Testis (tissue), 3 donors: ENCODE results near the gene CNGA3. TPM values are rescaled to one million over a fixed set of nuclear protein-coding genes. Genes with fewer than 3 reads are reported as not detected.
"Not testable (repeated sequence)": the region's sequence is repeated elsewhere in the genome, so short reads cannot be mapped to it uniquely, and the experiment has no call there.

Experiments
- DNase-seq: peaks from one replicate; pipeline ENCODE4 v3.0.0-alpha.2; 2019
- H3K27ac ChIP-seq, 2 donors: fragments of 200-600 bp; sonication (generic); one replicate each; pipeline ENCODE4 v1.5.1; 2019
- H3K27me3 ChIP-seq: fragments of 200-600 bp; sonication (generic); one replicate; pipeline ENCODE4 v1.5.1; 2019
- H3K36me3 ChIP-seq: fragments of 200-600 bp; sonication (generic); one replicate; pipeline ENCODE4 v1.5.1; 2017; ENCODE audit warnings: low read depth; ENCODE audit errors: missing control alignments
- H3K4me1 ChIP-seq: fragments of 200-600 bp; sonication (generic); one replicate; pipeline ENCODE4 v1.5.1; 2019
- H3K4me3 ChIP-seq, 2 donors: fragments of 200-600 bp; sonication (generic); one replicate each; pipeline ENCODE4 v1.5.1; 2017 to 2019
- H3K9me3 ChIP-seq: fragments of 200-600 bp; sonication (generic); one replicate; pipeline ENCODE4 v1.5.1; 2017
- CTCF ChIP-seq, 3 experiments: fragments of 450-650 bp in 2 of 3; fragments of 200-600 bp in 1 of 3; sonication (generic) in 1 of 3; IDR thresholded peaks; one replicate each; pipeline ENCODE4 v1.5.1; 2016 to 2019; ENCODE audit warnings: antibody characterized with exemption in 3 of 3, mild to moderate bottlenecking in 2 of 3, moderate library complexity in 1 of 3
- POLR2A ChIP-seq: fragments of 450-650 bp; IDR thresholded peaks from one replicate; pipeline ENCODE4 v1.6.1; 2017; ENCODE audit warnings: antibody characterized with exemption, mild to moderate bottlenecking, moderate library complexity
- WGBS, 2 donors: methylation state at CpG; one replicate each; pipeline ENCODE4 v1.1.5; 2018; 5-methylcytosine and 5-hydroxymethylcytosine counted together
- intact Hi-C: fragments of 100-400 bp; cut with DNase I; formaldehyde crosslinking; loops from one replicate; pipeline ENCODE4 v1.15.1; 2023; ENCODE audit warnings: low total_unique reads
- polyA plus RNA-seq: library from polyadenylated mRNA; stranded (reverse); fragments of 350-450 nt; fragmentation: Illumina TruSeq; extraction: RNeasy Lipid Tissue Mini Kit (QIAGEN cat#74804); gene quantifications from one replicate; pipeline ENCODE4 v1.2.3, GENCODE V29; 2014; ENCODE audit warnings: low read depth, low replicate concordance; ENCODE audit not compliant: insufficient read depth
- total RNA-seq, 2 donors: library from RNA; depleted of rRNA; stranded (reverse); fragments of >200 nt; gene quantifications; one replicate each; pipeline ENCODE4 v1.2.3, GENCODE V29; 2016

CNGA3 gene
- total and polyA plus RNA-seq, 3 donors from 2014 or later: 0.63 to 1.5 (median 1.1) TPM

- no peak for TF ChIP-seq POLR2A
- no peak for TF ChIP-seq CTCF (IDR thresholded peaks at IDR 0.05)
- Histone ChIP-seq H3K4me3 (no peak overlapping the region), H3K36me3 (no peaks in the 10 kb centered on the region), H3K4me1 (no peaks in the 10 kb centered on the region), H3K9me3 (no peaks in the 10 kb centered on the region), H3K27ac (no peak overlapping the region), H3K27me3 (no peaks in the 10 kb centered on the region)
- DNase-seq: no peak
- 91 to 92% methylated on average over 12 of the region's 12 CpGs for WGBS, 2 donors
- intact Hi-C loops: no loop called here
These were observed 45.9 kb upstream of the CNGA3 start for GRCh38 chr2:98300141-98300874.

GRCh38 chr2:98301469-98301868 is 44.8 kb upstream of the CNGA3 start:
- H3K36me3 ChIP-seq: no peaks in the 10 kb centered on the region
- no peak overlapping the region for H3K4me3 ChIP-seq
- TF ChIP-seq CTCF (IDR thresholded peaks at IDR 0.05) (no peak), POLR2A (no peak)
- H3K9me3 ChIP-seq: no peaks in the 10 kb centered on the region
- DNase-seq: no peak
- no peaks in the 10 kb centered on the region for H3K27me3 ChIP-seq
- H3K27ac ChIP-seq: no peak overlapping the region
- intact Hi-C loops: no loop called here
- H3K4me1 ChIP-seq: no peaks in the 10 kb centered on the region
- 30 to 45% methylated on average over 5 of the region's 5 CpGs for WGBS, 2 donors

- DNase-seq, H3K4me3 ChIP-seq, H3K27me3 ChIP-seq, H3K27ac ChIP-seq, intact Hi-C loops, H3K36me3 ChIP-seq, H3K9me3 ChIP-seq, H3K4me1 ChIP-seq: not testable (repeated sequence)
- 71 to 78% methylated on average over 9 of the region's 9 CpGs for WGBS, 2 donors
These were observed 39.0 kb upstream of the CNGA3 start for GRCh38 chr2:98307131-98307696.

- Histone ChIP-seq H3K9me3 (no peaks in the 10 kb centered on the region), H3K36me3 (no peaks in the 10 kb centered on the region), H3K27me3 (no peaks in the 10 kb centered on the region), H3K4me1 (no peaks in the 10 kb centered on the region), H3K27ac (no peak overlapping the region), H3K4me3 (no peak overlapping the region)
- intact Hi-C loops: no loop called here
- 62 to 63% methylated on average over 8 of the region's 8 CpGs for WGBS, 2 donors
- TF ChIP-seq POLR2A (no peak), CTCF (IDR thresholded peaks at IDR 0.05) (no peak)
- DNase-seq: no peak
These were observed 38.2 kb upstream of the CNGA3 start for GRCh38 chr2:98308068-98308467.

GRCh38 chr2:98308532-98308931 is 37.7 kb upstream of the CNGA3 start:
- H3K27ac ChIP-seq: no peak overlapping the region
- WGBS, 2 donors: 63 to 78% methylated on average over 1 to 4 of the region's 4 CpGs
- TF ChIP-seq CTCF (IDR thresholded peaks at IDR 0.05): no peak
- TF ChIP-seq POLR2A: no peak
- no peaks in the 10 kb centered on the region for H3K36me3 ChIP-seq
- H3K4me1 ChIP-seq: no peaks in the 10 kb centered on the region
- no peak overlapping the region for H3K4me3 ChIP-seq
- H3K27me3 ChIP-seq: no peaks in the 10 kb centered on the region
- no peak for DNase-seq
- H3K9me3 ChIP-seq: no peaks in the 10 kb centered on the region
- intact Hi-C loops: no loop called here
